SU-DHL-6 (cell line): ENCODE results near the gene HOPX.
"Not testable (repeated sequence)": the region's sequence is repeated elsewhere in the genome, so short reads cannot be mapped to it uniquely, and the experiment has no call there.

Experiments used
- H2AFZ ChIP-seq: fragments of 200-600 bp; sonication (generic); 2 replicates; pipeline ENCODE4 v1.6.1; 2014; ENCODE audit warnings: low read depth, mild to moderate bottlenecking, moderate library complexity, mixed read lengths, antibody characterized with exemption, low read length; ENCODE audit not compliant: severe bottlenecking
- H3F3A ChIP-seq: fragments of 200-600 bp; shearing (Covaris generic); 2 replicates; pipeline ENCODE4 v1.6.0; 2016; ENCODE audit warnings: antibody characterized with exemption, mild to moderate bottlenecking; ENCODE audit not compliant: insufficient read depth
- H3K27ac ChIP-seq: fragments of 200-600 bp; sonication (generic); 2 replicates; pipeline ENCODE4 v1.5.1; 2016; ENCODE audit warnings: low read depth, mild to moderate bottlenecking, low read length, moderate library complexity, mixed read lengths
- H3K27me3 ChIP-seq: fragments of 200-600 bp; sonication (generic), shearing (Covaris generic); 2 replicates; pipeline ENCODE4 v1.6.0; 2014; ENCODE audit warnings: mild to moderate bottlenecking, low read length
- H3K36me3 ChIP-seq: fragments of 200-600 bp; sonication (generic); 2 replicates; pipeline ENCODE4 v1.6.1; 2014; ENCODE audit warnings: mild to moderate bottlenecking, low read length, mixed read lengths
- H3K4me2 ChIP-seq: fragments of 300-600, 200-600 bp; shearing (Covaris generic), sonication (generic); 2 replicates; pipeline ENCODE4 v1.6.0; 2014; ENCODE audit warnings: low read length, low read depth, mild to moderate bottlenecking; ENCODE audit not compliant: poor library complexity, severe bottlenecking
- H3K4me3 ChIP-seq: fragments of 200-600 bp; sonication (generic); 2 replicates; pipeline ENCODE4 v1.5.1; 2014; ENCODE audit warnings: antibody characterized with exemption, low read length, mild to moderate bottlenecking, mixed read lengths; ENCODE audit not compliant: insufficient read depth, poor library complexity, severe bottlenecking
- H3K79me2 ChIP-seq: fragments of 200-600 bp; sonication (generic); 2 replicates; pipeline ENCODE4 v1.6.1; 2014; ENCODE audit warnings: mild to moderate bottlenecking, low read length, moderate library complexity; ENCODE audit not compliant: insufficient read depth
- H3K9ac ChIP-seq: fragments of 200-600 bp; sonication (generic); 2 replicates; pipeline ENCODE4 v1.7.0; 2014; ENCODE audit warnings: mild to moderate bottlenecking, low read length
- H3K9me2 ChIP-seq: fragments of 200-600 bp; sonication (generic); replicated peaks from 2 replicates; pipeline ENCODE4 v1.6.1; 2014; ENCODE audit warnings: low read length; ENCODE audit not compliant: insufficient read depth
- H3K9me3 ChIP-seq: fragments of 200-600 bp; sonication (generic); 2 replicates; pipeline ENCODE4 v1.6.1; 2014; ENCODE audit warnings: low read length, mixed read lengths; ENCODE audit not compliant: insufficient read depth
- H4K20me1 ChIP-seq: fragments of 200-600 bp; sonication (generic); 2 replicates; pipeline ENCODE4 v1.6.1; 2014; ENCODE audit warnings: low read depth, mild to moderate bottlenecking, antibody characterized with exemption, low read length, moderate library complexity, mixed read lengths
- EZH2phosphoT487 ChIP-seq: fragments of 200-600 bp; sonication (generic), shearing (Covaris generic); conservative IDR thresholded peaks from 2 replicates; pipeline ENCODE4 v1.6.1; 2018; ENCODE audit warnings: mild to moderate bottlenecking, antibody characterized with exemption, low read length, moderate library complexity, mixed read lengths
- TF ChIP-seq, protein P1 (sequence below): fragments of 200-600 bp; sonication (generic); IDR thresholded peaks from one replicate; pipeline ENCODE4 v1.5.1; 2017; ENCODE audit warnings: antibody characterized with exemption, mild to moderate bottlenecking, low read length, moderate library complexity; ENCODE audit not compliant: insufficient read depth, poor library complexity, severe bottlenecking

HOPX gene

GRCh38 chr4:56701161-56701480, 20.0 kb upstream of the HOPX start:
- Histone ChIP-seq H3K4me3 (no peak overlapping the region), H3K27me3 (no peaks in the 10 kb centered on the region), H3K4me2 (no peak overlapping the region), H3K36me3 (no peaks in the 10 kb centered on the region), H3K79me2 (no peaks in the 10 kb centered on the region), H3K9me2 (no peaks in the 10 kb centered on the region), H3K27ac (no peak overlapping the region), H4K20me1 (no peaks in the 10 kb centered on the region), H3K9me3 (no peaks in the 10 kb centered on the region), H3F3A (no peaks in the 10 kb centered on the region), H2AFZ (no peak overlapping the region), H3K9ac (no peak overlapping the region)
- TF ChIP-seq EZH2phosphoT487, result no peak

GRCh38 chr4:56699537-56700105, 18.5 kb upstream of the HOPX start:
- no peak overlapping the region for H3K27ac ChIP-seq
- H3K9me2 ChIP-seq, result no peaks in the 10 kb centered on the region
- no peaks in the 10 kb centered on the region for H3K36me3 ChIP-seq
- H3K4me2 ChIP-seq, result no peak overlapping the region
- H3K27me3 ChIP-seq, result no peaks in the 10 kb centered on the region
- no peak overlapping the region for H2AFZ ChIP-seq
- no peak for TF ChIP-seq EZH2phosphoT487
- TF ChIP-seq, protein P1, sequence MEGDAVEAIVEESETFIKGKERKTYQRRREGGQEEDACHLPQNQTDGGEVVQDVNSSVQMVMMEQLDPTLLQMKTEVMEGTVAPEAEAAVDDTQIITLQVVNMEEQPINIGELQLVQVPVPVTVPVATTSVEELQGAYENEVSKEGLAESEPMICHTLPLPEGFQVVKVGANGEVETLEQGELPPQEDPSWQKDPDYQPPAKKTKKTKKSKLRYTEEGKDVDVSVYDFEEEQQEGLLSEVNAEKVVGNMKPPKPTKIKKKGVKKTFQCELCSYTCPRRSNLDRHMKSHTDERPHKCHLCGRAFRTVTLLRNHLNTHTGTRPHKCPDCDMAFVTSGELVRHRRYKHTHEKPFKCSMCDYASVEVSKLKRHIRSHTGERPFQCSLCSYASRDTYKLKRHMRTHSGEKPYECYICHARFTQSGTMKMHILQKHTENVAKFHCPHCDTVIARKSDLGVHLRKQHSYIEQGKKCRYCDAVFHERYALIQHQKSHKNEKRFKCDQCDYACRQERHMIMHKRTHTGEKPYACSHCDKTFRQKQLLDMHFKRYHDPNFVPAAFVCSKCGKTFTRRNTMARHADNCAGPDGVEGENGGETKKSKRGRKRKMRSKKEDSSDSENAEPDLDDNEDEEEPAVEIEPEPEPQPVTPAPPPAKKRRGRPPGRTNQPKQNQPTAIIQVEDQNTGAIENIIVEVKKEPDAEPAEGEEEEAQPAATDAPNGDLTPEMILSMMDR, result no peak
- H3F3A ChIP-seq, result no peaks in the 10 kb centered on the region
- no peaks in the 10 kb centered on the region for H3K9me3 ChIP-seq
- no peaks in the 10 kb centered on the region for H3K79me2 ChIP-seq
- H4K20me1 ChIP-seq, result no peaks in the 10 kb centered on the region
- no peak overlapping the region for H3K4me3 ChIP-seq
- H3K9ac ChIP-seq, result no peak overlapping the region

- H4K20me1 ChIP-seq, result no peaks in the 10 kb centered on the region
- TF ChIP-seq, protein P1, result no peak
- no peak for TF ChIP-seq EZH2phosphoT487
- H3K9me2 ChIP-seq, result no peaks in the 10 kb centered on the region
- H3K9ac ChIP-seq, result no peak overlapping the region
- no peak overlapping the region for H2AFZ ChIP-seq
- H3K27ac ChIP-seq, result no peak overlapping the region
- H3K27me3 ChIP-seq, result no peaks in the 10 kb centered on the region
- H3K4me2 ChIP-seq, result no peak overlapping the region
- H3F3A ChIP-seq, result no peaks in the 10 kb centered on the region
- H3K9me3 ChIP-seq, result no peaks in the 10 kb centered on the region
- H3K79me2 ChIP-seq, result no peaks in the 10 kb centered on the region
- H3K36me3 ChIP-seq, result no peaks in the 10 kb centered on the region
- H3K4me3 ChIP-seq, result no peak overlapping the region
These were observed 17.2 kb upstream of the HOPX start for GRCh38 chr4:56698329-56698728.

- H3K27me3 ChIP-seq, result no peaks in the 10 kb centered on the region
- no peak overlapping the region for H3K4me2 ChIP-seq
- no peaks in the 10 kb centered on the region for H3K9me3 ChIP-seq
- no peaks in the 10 kb centered on the region for H3K36me3 ChIP-seq
- no peaks in the 10 kb centered on the region for H3K9me2 ChIP-seq
- no peak overlapping the region for H3K9ac ChIP-seq
- H3K79me2 ChIP-seq, result no peaks in the 10 kb centered on the region
- H3K4me3 ChIP-seq, result no peak overlapping the region
- no peaks in the 10 kb centered on the region for H3F3A ChIP-seq
- no peak for TF ChIP-seq EZH2phosphoT487
- TF ChIP-seq, protein P1, result no peak
- H4K20me1 ChIP-seq, result no peaks in the 10 kb centered on the region
- no peak overlapping the region for H2AFZ ChIP-seq
- H3K27ac ChIP-seq, result no peak overlapping the region
These were observed 15.0 kb upstream of the HOPX start for GRCh38 chr4:56696056-56696455.

DNA sequence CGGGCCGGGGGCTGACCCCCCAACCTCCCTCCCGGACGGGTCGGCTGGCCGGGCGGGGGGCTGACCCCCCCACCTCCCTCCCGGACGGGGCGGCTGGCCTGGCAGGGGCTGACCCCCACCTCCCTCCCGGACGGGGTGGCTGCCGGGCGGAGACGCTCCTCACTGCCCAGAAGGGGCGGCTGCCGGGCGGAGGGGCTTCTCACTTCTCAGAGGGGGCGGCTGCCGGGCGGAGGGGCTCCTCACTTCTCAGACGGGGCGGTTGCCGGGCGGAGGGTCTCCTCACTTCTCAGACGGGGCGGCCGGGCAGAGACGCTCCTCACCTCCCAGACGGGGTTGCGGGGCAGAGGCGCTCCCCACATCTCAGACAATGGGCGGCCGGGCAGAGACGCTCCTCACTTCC, 12.4 kb upstream of the HOPX start:
- H3F3A ChIP-seq, H3K9me3 ChIP-seq, H3K4me3 ChIP-seq, H4K20me1 ChIP-seq, H3K79me2 ChIP-seq, H3K36me3 ChIP-seq, H3K4me2 ChIP-seq, H2AFZ ChIP-seq, H3K27me3 ChIP-seq, H3K9ac ChIP-seq, H3K27ac ChIP-seq, H3K9me2 ChIP-seq: not testable (repeated sequence)
